NOMO-1 treated with DMSO at 0.1 percent for 48 hours (cell line): Measurements from ENCODE around the gene PIK3R1.

Experiments
- DNase-seq: peaks from one replicate; lab custom pipeline; 2025; ENCODE audit not compliant: unreplicated experiment; lab: John Stamatoyannopoulos, UW

PIK3R1 gene

GRCh38 chr5:68347536-68347935 lies 132.0 kb downstream of the PIK3R1 start:
- peak; percentile 81 for DNase-seq

GRCh38 chr5:68348447-68349222 lies 133.1 kb downstream of the PIK3R1 start:
- DNase-seq = no peak

- DNase-seq = no peak
These were observed 134.6 kb downstream of the PIK3R1 start for GRCh38 chr5:68350176-68350575.
